ENCODE results near the gene GPATCH3.

Gene GPATCH3

DNA sequence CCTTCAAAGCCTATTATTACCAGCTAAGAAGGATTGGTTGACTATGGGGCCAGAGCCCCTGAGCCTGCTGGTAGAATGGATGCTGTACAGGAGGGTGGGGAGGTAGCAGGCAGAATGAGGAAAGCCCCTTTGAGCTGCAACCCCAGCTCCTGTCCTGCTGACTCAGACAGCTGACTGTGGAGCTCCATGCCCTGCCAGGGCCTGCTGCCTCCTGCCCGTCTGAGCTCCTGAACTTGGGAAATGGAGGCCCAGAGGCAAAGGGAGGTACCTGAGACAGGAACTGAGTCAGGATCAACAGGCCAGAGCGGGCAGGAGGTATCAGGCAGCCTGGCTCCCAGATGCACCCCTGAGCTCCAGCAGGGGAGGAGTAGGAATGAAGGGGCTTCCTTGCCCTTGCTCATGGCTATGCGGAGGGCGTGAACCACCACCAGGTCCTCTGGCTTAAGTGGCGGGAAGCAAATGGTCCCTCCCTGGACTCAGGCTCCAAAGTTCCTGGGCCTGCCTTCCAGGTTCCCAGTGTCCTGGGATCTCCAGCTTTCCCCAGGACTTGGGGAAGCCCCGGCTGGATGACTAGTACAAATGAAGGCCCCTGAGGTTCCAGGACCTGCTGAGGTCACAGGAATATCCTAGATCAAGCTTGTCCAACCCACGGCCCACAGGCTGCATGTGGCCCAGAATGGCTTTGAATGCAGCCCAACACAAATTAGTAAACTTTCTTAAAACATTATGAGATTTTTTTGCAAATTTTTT, 41.2 kb downstream of the GPATCH3 start:
- no peak for DNase-seq (ENCODE audit: low read depth, low spot score)
- CTCF ChIA-PET, result interaction anchor here (0.8 to 6.0 kb wide), 20 partner anchors 8 to 295 kb away, joined by 3 to 52 read pairs (median 4); no protein-coding TSS in a partner anchor
- POLR2A ChIA-PET, result no interaction called here

DNA sequence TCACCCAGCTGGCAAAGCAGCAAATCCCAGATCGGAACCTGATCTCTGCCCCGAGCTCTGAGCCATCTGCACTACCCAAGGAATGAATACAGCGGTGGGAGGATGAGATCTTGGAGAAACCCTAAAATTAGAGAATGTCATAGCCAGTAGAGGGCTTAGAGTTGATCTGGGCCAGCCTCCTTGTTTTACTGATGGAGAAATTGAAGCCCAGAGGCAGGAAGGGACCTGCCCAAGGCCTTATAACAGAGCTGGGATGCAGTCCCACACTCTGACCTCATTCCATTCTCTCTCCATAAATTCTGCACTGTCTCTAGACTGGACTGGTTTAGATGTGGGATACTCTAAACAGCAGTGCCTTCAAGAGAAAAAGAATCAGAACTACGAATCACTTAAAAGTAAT, 42.1 kb downstream of the GPATCH3 start:
- ChIA-PET POLR2A (no interaction called here), CTCF (interaction anchor here (0.9 to 6.0 kb wide), 17 partner anchors 8 to 294 kb away, joined by 3 to 52 read pairs (median 6); no protein-coding TSS in a partner anchor)
- no peak for DNase-seq (ENCODE audit: low read depth, low spot score)
- TF ChIP-seq, protein P1, sequence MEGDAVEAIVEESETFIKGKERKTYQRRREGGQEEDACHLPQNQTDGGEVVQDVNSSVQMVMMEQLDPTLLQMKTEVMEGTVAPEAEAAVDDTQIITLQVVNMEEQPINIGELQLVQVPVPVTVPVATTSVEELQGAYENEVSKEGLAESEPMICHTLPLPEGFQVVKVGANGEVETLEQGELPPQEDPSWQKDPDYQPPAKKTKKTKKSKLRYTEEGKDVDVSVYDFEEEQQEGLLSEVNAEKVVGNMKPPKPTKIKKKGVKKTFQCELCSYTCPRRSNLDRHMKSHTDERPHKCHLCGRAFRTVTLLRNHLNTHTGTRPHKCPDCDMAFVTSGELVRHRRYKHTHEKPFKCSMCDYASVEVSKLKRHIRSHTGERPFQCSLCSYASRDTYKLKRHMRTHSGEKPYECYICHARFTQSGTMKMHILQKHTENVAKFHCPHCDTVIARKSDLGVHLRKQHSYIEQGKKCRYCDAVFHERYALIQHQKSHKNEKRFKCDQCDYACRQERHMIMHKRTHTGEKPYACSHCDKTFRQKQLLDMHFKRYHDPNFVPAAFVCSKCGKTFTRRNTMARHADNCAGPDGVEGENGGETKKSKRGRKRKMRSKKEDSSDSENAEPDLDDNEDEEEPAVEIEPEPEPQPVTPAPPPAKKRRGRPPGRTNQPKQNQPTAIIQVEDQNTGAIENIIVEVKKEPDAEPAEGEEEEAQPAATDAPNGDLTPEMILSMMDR (IDR thresholded peaks at IDR 0.05; ENCODE audit: insufficient read depth, low read length, missing control alignments), result no peak
- no peak overlapping the region for H3K4me3 ChIP-seq (ENCODE audit: low read depth, low read length)

More for the DNA sequence above, 41.2 kb downstream of the GPATCH3 start:
- TF ChIP-seq, protein P1 (IDR thresholded peaks at IDR 0.05; ENCODE audit: insufficient read depth, low read length, missing control alignments), result no peak
- H3K4me3 ChIP-seq (ENCODE audit: low read depth, low read length), result no peak overlapping the region

DNA sequence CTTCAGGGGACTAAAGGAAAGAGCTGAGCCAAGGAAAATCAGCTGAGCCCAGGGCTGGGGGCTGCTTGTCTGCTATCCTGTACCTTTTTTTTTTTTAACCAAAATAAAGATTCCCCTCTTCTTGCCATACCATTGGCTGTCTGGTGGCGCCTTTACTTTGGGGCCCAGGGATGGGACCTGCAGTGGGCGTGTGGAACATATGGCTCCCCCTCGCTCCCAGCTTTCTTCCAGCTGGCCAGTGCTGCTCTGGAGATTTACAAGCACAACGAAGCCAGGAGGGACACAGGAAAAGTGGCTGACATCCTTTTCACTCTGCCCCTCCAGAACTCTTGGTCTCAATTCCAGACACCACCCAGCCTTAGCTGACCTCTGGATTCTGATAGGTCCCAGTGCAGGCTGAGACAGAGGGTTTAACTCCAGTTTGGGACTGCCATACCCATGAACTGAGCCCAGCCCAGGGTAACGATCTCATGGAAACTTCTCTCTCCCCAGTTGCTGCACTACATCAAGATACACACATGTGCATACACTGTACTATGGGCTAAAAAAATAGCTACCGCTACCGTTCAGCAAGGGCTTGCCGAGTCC, 42.7 kb downstream of the GPATCH3 start:
- no peak for DNase-seq (ENCODE audit: low read depth, low spot score)
- no peak overlapping the region for H3K4me3 ChIP-seq (ENCODE audit: low read depth, low read length)
- TF ChIP-seq, protein P1 (IDR thresholded peaks at IDR 0.05; ENCODE audit: insufficient read depth, low read length, missing control alignments), result no peak
- CTCF ChIA-PET, result interaction anchor here (1.0 to 6.0 kb wide), 14 partner anchors 7 to 260 kb away, joined by 3 to 52 read pairs (median 6); no protein-coding TSS in a partner anchor
- POLR2A ChIA-PET, result no interaction called here

DNA sequence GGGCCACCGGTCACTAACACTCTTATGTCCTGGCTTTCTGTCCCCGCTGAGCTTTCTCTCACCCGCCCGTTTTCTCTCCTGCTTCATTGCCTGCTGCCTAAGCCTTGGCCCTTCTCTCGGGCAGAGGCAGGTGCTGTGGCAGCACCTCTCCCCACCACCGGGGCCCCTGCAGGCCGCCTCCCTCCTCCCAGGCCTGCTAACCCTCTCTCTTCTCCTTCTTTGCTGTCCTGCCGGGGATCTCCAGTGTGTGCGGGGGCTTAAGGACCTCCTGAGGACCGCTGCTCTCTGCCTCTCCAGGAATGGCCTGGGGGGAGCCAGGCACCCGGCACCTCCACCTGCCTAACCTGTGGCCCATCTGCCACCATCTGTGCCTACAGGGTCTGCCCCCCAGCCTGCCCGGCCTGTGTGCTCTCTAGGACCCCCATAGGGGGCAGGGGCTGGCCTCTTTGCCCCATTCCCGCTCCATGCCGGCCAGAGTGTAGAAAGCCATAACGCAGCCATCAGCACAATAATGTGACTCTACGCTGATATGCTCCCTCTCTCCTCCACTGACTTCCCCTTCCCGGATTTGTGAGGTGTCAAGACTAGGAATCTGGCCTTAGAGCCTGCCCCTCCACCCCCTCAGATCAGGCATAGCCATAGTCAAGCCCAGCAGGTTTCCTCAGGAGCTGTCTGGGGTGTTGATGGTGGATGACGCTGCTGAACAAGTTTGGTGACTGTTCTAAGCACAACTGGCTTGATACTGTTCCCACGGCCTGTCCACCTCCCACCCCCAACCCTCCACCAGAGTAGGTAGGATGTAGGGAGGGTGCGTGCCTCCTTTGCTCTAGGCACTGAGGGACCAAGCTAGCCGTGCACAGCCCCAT, 43.4 kb downstream of the GPATCH3 start:
- POLR2A ChIA-PET, result no interaction called here
- no peak for DNase-seq (ENCODE audit: low read depth, low spot score)
- no peak overlapping the region for H3K4me3 ChIP-seq (ENCODE audit: low read depth, low read length)
- TF ChIP-seq, protein P1 (IDR thresholded peaks at IDR 0.05; ENCODE audit: insufficient read depth, low read length, missing control alignments), result no peak
- CTCF ChIA-PET, result interaction anchor here (1.7 to 6.0 kb wide), 9 partner anchors 7 to 47 kb away, joined by 4 to 52 read pairs (median 13); no protein-coding TSS in a partner anchor

DNA sequence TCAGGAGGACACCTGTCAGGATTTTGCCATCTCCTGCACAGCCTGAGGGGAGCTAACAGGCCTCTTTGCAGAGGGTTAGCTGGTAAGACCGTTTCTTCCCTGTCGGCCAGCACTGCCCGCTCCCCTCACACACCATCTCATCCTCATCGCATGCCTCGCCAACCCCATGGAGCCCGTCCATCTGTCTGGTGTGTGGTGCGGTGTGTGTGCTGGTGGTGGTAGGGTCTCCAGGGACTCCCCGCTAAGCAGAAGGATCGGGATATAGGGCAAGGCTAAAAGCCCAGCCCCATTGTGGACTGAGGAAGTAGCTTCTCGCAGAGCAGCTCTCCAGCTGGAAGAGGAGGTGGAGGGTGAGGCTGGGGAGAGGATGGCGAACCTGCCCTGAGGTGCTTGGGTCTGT, 44.1 kb downstream of the GPATCH3 start:
- DNase-seq (ENCODE audit: low read depth, low spot score), result no peak
- TF ChIP-seq, protein P1 (IDR thresholded peaks at IDR 0.05; ENCODE audit: insufficient read depth, low read length, missing control alignments), result no peak
- POLR2A ChIA-PET, result interaction anchor here (1.0 to 1.6 kb wide), 2 partner anchors 9 to 26 kb away, joined by 3 read pairs; no protein-coding TSS in a partner anchor
- CTCF ChIA-PET, result interaction anchor here (1.4 to 4.1 kb wide), 5 partner anchors 8 to 253 kb away, joined by 4 to 27 read pairs (median 4); no protein-coding TSS in a partner anchor
- H3K4me3 ChIP-seq (ENCODE audit: low read depth, low read length), result no peak overlapping the region
